ENCODE data around the gene KRT9.

- TF ChIP-seq CTCF (IDR thresholded peaks at IDR 0.05), result no peak
- no peak for TF ChIP-seq POLR2AphosphoS5 (IDR thresholded peaks at IDR 0.05)
Observed at GRCh38 chr17:41553987-41554680, 17.7 kb downstream of the KRT9 start.
